HepG2 (cell line): ENCODE measurements around the gene RNF149. TPM values are rescaled to one million over a fixed set of nuclear protein-coding genes. Genes with fewer than 3 reads are reported as not detected.

Experiments
- DMAP1 ChIP-seq: IDR thresholded peaks from 2 replicates; pipeline ENCODE4 v1.6.1; 2016
- ELF1 ChIP-seq: sonication (generic); formaldehyde crosslinking; IDR thresholded peaks from 2 replicates; pipeline ENCODE4 v1.4.0; 2020; ENCODE audit warnings: missing genetic modification reagents
- KAT7 ChIP-seq: IDR thresholded peaks from 2 replicates; pipeline ENCODE4 v1.6.1; 2018; ENCODE audit warnings: borderline replicate concordance, missing compliant biosample characterization
- MIER3 ChIP-seq: IDR thresholded peaks from 2 replicates; pipeline ENCODE4 v1.6.1; 2016; ENCODE audit warnings: missing compliant biosample characterization, borderline replicate concordance
- NRL ChIP-seq: sonication (generic); formaldehyde crosslinking; IDR thresholded peaks from 2 replicates; pipeline ENCODE4 v1.5.0; 2020; ENCODE audit warnings: missing genetic modification reagents, mild to moderate bottlenecking, moderate library complexity, borderline replicate concordance
- PPARG ChIP-seq: conservative IDR thresholded peaks from 2 replicates; pipeline ENCODE4 v1.6.1; 2016; ENCODE audit warnings: missing biosample characterization, missing genetic modification reagents
- RELA ChIP-seq: sonication (generic); formaldehyde crosslinking; IDR thresholded peaks from 2 replicates; pipeline ENCODE4 v1.4.0; 2020; ENCODE audit warnings: missing genetic modification reagents
- ZMYM4 ChIP-seq: sonication (generic); formaldehyde crosslinking; IDR thresholded peaks from 2 replicates; pipeline ENCODE4 v1.8.1; 2023; ENCODE audit warnings: mild to moderate bottlenecking, missing genetic modification reagents
- ZNF136 ChIP-seq: sonication (generic); formaldehyde crosslinking; IDR thresholded peaks from 2 replicates; pipeline ENCODE4 v1.8.1; 2022; ENCODE audit warnings: low read depth, mild to moderate bottlenecking, moderate library complexity, missing genetic modification reagents
- ZNF44 ChIP-seq: sonication (generic); formaldehyde crosslinking; IDR thresholded peaks from 2 replicates; pipeline ENCODE4 v1.5.1; 2020; ENCODE audit warnings: mild to moderate bottlenecking, missing genetic modification reagents
- ZNF501 ChIP-seq: sonication (generic); formaldehyde crosslinking; IDR thresholded peaks from 2 replicates; pipeline ENCODE4 v1.5.1; 2020; ENCODE audit warnings: mild to moderate bottlenecking, moderate library complexity, missing genetic modification reagents
- polyA plus RNA-seq, 8 experiments: library from polyadenylated mRNA; depleted of rRNA in 3 of 8; stranded (reverse) in 7 of 8; unstranded in 1 of 8; fragments of >200 nt; fragmentation: Illumina TruSeq in 4 of 8; extraction: Trizol in 4 of 8; gene quantifications; 2 replicates each; pipeline versions ENCODE4 v1.2.1 to v1.2.3, GENCODE V29; 2011 to 2016; ENCODE audit warnings: low read depth in 4 of 8, missing spikeins in 1 of 8, mixed read lengths in 1 of 8; ENCODE audit not compliant: insufficient read depth in 1 of 8
- total RNA-seq, 5 experiments: library from RNA; depleted of rRNA; stranded (reverse); fragments of >200 nt; fragmentation: Illumina TruSeq; extraction: Trizol; gene quantifications; 2 replicates each; pipeline ENCODE4 v1.2.3, GENCODE V29; 2016; ENCODE audit warnings: low read depth in 1 of 5
- TF ChIP-seq, protein P1 (sequence below): sonication (generic); formaldehyde crosslinking; IDR thresholded peaks from 2 replicates; pipeline ENCODE4 v1.8.0; 2022; ENCODE audit warnings: missing genetic modification reagents, mild to moderate bottlenecking, moderate library complexity, borderline replicate concordance
- TF ChIP-seq, protein P2 (sequence below): sonication (generic); formaldehyde crosslinking; IDR thresholded peaks from 2 replicates; pipeline ENCODE4 v1.8.0; 2022; ENCODE audit warnings: mild to moderate bottlenecking, missing genetic modification reagents, moderate library complexity
- TF ChIP-seq, protein P3 (sequence below): sonication (generic); formaldehyde crosslinking; IDR thresholded peaks from 2 replicates; pipeline ENCODE4 v1.4.0; 2020; ENCODE audit warnings: missing genetic modification reagents
- TF ChIP-seq, protein P4 (sequence below): sonication (generic); formaldehyde crosslinking; IDR thresholded peaks from 2 replicates; pipeline ENCODE4 v1.8.1; 2023; ENCODE audit warnings: mild to moderate bottlenecking, moderate library complexity, missing genetic modification reagents
- TF ChIP-seq, protein P5 (sequence below): sonication (generic); formaldehyde crosslinking; IDR thresholded peaks from 2 replicates; pipeline ENCODE4 v1.5.1; 2020; ENCODE audit warnings: mild to moderate bottlenecking, missing genetic modification reagents, moderate library complexity

The RNF149 gene
- total and polyA plus RNA-seq, 2 of the 13 experiments (the other 11 are each of a cell fraction or from before 2014, with no cell fraction given), result 87.6 to 109 TPM

DNA sequence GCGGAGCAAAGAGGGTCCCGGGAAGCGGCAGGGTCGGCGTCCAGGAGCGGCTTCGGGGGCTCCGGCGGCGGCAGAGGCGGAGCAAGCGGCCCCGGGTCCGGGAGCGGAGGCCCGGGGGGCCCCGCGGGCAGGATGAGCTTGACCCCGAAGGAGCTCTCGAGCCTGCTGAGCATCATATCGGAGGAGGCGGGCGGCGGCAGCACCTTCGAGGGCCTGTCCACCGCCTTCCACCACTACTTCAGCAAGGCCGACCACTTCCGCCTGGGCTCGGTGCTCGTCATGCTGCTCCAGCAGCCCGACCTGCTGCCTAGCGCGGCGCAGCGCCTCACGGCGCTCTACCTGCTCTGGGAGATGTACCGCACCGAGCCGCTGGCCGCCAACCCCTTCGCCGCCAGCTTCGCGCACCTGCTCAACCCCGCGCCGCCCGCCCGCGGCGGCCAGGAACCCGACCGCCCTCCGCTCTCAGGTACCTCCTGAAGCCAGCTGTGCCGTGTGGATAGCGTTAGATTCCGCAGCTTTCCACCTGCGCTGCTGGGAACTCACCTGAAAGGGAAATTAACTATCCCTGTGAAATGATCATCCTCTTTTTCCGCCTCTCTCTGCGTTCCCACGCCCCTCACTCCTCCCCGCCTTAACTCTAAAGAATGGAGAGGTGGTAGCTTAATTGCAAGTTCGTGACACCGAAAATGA is 55.3 kb downstream of the RNF149 start (continued):
- TF ChIP-seq, protein P1, sequence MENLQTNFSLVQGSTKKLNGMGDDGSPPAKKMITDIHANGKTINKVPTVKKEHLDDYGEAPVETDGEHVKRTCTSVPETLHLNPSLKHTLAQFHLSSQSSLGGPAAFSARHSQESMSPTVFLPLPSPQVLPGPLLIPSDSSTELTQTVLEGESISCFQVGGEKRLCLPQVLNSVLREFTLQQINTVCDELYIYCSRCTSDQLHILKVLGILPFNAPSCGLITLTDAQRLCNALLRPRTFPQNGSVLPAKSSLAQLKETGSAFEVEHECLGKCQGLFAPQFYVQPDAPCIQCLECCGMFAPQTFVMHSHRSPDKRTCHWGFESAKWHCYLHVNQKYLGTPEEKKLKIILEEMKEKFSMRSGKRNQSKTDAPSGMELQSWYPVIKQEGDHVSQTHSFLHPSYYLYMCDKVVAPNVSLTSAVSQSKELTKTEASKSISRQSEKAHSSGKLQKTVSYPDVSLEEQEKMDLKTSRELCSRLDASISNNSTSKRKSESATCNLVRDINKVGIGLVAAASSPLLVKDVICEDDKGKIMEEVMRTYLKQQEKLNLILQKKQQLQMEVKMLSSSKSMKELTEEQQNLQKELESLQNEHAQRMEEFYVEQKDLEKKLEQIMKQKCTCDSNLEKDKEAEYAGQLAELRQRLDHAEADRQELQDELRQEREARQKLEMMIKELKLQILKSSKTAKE (CRISPR knock-in tag), result no peak
- TF ChIP-seq ZNF136 (CRISPR knock-in tag) (peak; percentile 8; the same call in 1 of the 2 replicates), KAT7 (CRISPR knock-in tag) (peak; percentile 86; the same call in 1 of the 2 replicates), ZNF44 (CRISPR knock-in tag) (peak; percentile 23; the same call in 1 of the 2 replicates), ELF1 (CRISPR knock-in tag) (no peak), DMAP1 (no peak), MIER3 (no peak), RELA (CRISPR knock-in tag) (no peak), ZMYM4 (CRISPR knock-in tag) (peak; percentile 21; the same call in 1 of the 2 replicates), NRL (CRISPR knock-in tag) (peak; percentile 70), PPARG (CRISPR knock-in tag) (no peak), ZNF501 (CRISPR knock-in tag) (peak; percentile 21; the same call in 1 of the 2 replicates)
- TF ChIP-seq, protein P2, sequence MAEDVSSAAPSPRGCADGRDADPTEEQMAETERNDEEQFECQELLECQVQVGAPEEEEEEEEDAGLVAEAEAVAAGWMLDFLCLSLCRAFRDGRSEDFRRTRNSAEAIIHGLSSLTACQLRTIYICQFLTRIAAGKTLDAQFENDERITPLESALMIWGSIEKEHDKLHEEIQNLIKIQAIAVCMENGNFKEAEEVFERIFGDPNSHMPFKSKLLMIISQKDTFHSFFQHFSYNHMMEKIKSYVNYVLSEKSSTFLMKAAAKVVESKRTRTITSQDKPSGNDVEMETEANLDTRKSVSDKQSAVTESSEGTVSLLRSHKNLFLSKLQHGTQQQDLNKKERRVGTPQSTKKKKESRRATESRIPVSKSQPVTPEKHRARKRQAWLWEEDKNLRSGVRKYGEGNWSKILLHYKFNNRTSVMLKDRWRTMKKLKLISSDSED (CRISPR knock-in tag), result no peak
- TF ChIP-seq, protein P3, sequence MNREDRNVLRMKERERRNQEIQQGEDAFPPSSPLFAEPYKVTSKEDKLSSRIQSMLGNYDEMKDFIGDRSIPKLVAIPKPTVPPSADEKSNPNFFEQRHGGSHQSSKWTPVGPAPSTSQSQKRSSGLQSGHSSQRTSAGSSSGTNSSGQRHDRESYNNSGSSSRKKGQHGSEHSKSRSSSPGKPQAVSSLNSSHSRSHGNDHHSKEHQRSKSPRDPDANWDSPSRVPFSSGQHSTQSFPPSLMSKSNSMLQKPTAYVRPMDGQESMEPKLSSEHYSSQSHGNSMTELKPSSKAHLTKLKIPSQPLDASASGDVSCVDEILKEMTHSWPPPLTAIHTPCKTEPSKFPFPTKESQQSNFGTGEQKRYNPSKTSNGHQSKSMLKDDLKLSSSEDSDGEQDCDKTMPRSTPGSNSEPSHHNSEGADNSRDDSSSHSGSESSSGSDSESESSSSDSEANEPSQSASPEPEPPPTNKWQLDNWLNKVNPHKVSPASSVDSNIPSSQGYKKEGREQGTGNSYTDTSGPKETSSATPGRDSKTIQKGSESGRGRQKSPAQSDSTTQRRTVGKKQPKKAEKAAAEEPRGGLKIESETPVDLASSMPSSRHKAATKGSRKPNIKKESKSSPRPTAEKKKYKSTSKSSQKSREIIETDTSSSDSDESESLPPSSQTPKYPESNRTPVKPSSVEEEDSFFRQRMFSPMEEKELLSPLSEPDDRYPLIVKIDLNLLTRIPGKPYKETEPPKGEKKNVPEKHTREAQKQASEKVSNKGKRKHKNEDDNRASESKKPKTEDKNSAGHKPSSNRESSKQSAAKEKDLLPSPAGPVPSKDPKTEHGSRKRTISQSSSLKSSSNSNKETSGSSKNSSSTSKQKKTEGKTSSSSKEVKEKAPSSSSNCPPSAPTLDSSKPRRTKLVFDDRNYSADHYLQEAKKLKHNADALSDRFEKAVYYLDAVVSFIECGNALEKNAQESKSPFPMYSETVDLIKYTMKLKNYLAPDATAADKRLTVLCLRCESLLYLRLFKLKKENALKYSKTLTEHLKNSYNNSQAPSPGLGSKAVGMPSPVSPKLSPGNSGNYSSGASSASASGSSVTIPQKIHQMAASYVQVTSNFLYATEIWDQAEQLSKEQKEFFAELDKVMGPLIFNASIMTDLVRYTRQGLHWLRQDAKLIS (CRISPR knock-in tag), result no peak
- TF ChIP-seq, protein P4, sequence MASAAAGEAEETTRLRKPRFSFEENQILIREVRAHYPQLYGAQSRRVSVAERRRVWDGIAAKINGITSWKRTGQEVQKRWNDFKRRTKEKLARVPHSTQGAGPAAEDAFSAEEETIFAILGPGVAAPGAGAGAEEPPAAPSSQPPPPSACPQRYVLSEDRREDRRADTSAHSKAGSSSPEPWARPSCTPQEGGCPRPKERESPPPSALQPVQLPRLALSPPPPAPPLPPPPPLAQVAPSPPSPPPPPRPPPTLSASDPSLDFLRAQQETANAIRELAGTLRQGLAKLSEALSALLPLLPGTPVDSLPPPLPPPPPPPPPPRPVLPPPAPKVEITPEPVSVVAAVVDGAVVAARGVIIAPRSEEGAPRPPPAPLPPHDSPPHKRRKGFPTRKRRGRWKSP (CRISPR knock-in tag), result peak; percentile 84
- TF ChIP-seq, protein P5, sequence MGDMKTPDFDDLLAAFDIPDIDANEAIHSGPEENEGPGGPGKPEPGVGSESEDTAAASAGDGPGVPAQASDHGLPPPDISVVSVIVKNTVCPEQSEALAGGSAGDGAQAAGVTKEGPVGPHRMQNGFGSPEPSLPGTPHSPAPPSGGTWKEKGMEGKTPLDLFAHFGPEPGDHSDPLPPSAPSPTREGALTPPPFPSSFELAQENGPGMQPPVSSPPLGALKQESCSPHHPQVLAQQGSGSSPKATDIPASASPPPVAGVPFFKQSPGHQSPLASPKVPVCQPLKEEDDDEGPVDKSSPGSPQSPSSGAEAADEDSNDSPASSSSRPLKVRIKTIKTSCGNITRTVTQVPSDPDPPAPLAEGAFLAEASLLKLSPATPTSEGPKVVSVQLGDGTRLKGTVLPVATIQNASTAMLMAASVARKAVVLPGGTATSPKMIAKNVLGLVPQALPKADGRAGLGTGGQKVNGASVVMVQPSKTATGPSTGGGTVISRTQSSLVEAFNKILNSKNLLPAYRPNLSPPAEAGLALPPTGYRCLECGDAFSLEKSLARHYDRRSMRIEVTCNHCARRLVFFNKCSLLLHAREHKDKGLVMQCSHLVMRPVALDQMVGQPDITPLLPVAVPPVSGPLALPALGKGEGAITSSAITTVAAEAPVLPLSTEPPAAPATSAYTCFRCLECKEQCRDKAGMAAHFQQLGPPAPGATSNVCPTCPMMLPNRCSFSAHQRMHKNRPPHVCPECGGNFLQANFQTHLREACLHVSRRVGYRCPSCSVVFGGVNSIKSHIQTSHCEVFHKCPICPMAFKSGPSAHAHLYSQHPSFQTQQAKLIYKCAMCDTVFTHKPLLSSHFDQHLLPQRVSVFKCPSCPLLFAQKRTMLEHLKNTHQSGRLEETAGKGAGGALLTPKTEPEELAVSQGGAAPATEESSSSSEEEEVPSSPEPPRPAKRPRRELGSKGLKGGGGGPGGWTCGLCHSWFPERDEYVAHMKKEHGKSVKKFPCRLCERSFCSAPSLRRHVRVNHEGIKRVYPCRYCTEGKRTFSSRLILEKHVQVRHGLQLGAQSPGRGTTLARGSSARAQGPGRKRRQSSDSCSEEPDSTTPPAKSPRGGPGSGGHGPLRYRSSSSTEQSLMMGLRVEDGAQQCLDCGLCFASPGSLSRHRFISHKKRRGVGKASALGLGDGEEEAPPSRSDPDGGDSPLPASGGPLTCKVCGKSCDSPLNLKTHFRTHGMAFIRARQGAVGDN (CRISPR knock-in tag), result peak; percentile 82
